ENCODE results near the gene ZNF175. TPM values are rescaled to one million over a fixed set of nuclear protein-coding genes. Genes with fewer than 3 reads are reported as not detected.

The ZNF175 gene
- total and polyA plus RNA-seq, 8 donors = 9.4 to 22.1 (median 17.4) TPM

DNA sequence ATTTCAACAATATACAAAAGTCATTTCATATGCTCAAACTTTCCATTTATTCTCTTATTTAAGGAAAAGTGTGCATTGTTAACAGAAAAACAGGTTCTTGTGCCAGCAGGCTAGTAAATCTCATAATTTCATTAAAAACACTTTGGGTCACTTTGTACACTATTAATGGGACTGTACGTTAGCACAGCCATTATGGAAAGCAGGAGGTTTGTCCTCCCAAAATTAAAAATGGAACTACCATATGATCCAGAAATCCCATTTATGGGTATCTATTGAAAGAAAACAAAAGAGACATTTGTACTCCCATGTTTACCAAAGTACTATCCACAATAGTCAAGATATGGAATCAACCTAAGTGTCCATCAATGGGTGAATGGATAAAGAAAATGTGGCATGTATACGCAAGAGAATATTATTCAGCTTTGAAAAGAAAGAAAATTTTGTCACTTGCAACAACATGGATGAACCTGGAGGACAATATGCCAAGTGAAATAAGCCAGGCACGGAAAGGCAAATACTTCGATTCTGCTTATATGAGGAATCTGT lies 31.2 kb upstream of the ZNF175 start:
- Histone ChIP-seq H3K9me3 (peaks cover 0 to 2% of the 10 kb centered on the region in 2 donors), H3K4me3 (no peak overlapping the region), H3K4me1 (no peaks in the 10 kb centered on the region), H3K27ac (no peak overlapping the region), H3K27me3 (peaks cover 0 to 78% of the 10 kb centered on the region in 2 donors), H3K36me3 (no peaks in the 10 kb centered on the region)
- ATAC-seq (no peak), DNase-seq (no peak)
- intact Hi-C loops (cut with DNase I) = no loop called here
- TF ChIP-seq, protein P1, sequence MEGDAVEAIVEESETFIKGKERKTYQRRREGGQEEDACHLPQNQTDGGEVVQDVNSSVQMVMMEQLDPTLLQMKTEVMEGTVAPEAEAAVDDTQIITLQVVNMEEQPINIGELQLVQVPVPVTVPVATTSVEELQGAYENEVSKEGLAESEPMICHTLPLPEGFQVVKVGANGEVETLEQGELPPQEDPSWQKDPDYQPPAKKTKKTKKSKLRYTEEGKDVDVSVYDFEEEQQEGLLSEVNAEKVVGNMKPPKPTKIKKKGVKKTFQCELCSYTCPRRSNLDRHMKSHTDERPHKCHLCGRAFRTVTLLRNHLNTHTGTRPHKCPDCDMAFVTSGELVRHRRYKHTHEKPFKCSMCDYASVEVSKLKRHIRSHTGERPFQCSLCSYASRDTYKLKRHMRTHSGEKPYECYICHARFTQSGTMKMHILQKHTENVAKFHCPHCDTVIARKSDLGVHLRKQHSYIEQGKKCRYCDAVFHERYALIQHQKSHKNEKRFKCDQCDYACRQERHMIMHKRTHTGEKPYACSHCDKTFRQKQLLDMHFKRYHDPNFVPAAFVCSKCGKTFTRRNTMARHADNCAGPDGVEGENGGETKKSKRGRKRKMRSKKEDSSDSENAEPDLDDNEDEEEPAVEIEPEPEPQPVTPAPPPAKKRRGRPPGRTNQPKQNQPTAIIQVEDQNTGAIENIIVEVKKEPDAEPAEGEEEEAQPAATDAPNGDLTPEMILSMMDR (IDR thresholded peaks at IDR 0.05) = no peak

DNA sequence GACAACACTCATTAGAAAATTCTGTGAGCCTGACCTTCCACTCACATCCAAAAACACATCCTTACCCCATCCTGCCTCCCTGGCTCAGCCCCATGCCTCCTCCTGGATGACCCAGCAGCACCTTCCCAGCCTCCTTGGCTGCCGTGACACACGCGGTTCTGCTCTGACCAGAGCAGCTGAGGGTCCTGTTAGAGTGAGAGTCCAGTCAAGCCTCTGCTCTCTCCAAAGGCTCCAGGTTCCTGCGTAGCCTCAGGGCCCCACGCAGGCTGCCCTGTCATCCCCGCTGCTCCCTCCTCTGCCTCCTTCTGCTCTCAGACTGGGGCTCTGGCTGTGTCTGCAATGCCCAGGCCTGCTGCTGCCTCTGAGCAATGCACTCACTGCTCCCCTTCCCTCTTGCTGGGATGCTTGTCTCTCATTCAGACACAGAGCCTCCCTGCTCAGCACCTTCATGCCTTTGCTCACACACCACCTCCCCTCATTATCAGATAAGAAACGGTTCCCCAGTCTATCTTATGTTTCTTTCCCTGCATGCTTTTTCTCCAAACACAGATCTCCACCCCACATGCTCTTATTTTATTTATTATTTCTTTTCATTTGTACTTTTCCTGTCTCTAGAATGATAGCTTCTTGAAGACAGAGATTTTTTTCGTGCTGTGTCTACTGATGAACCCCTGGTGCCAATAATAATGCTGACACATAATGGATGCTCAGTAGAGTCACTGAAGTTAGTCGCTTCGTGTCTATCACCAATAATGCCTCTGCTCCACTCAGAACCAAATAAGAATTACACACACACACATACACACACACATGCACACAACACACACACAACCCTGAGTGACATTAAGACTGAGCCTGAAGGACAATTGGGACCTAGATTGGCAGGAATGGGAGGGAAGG lies 29.4 kb upstream of the ZNF175 start:
- no peak overlapping the region for H3K27ac ChIP-seq
- H3K27me3 ChIP-seq = peaks cover 0 to 93% of the 10 kb centered on the region in 2 donors
- intact Hi-C loops (cut with DNase I) = no loop called here
- TF ChIP-seq, protein P1 (IDR thresholded peaks at IDR 0.05) = no peak
- peaks cover 0 to 3% of the 10 kb centered on the region in 2 donors for H3K4me1 ChIP-seq
- H3K36me3 ChIP-seq = no peaks in the 10 kb centered on the region
- DNase-seq (no peak), ATAC-seq (no peak)
- no peaks in the 10 kb centered on the region for H3K9me3 ChIP-seq
- no peak overlapping the region for H3K4me3 ChIP-seq

DNA sequence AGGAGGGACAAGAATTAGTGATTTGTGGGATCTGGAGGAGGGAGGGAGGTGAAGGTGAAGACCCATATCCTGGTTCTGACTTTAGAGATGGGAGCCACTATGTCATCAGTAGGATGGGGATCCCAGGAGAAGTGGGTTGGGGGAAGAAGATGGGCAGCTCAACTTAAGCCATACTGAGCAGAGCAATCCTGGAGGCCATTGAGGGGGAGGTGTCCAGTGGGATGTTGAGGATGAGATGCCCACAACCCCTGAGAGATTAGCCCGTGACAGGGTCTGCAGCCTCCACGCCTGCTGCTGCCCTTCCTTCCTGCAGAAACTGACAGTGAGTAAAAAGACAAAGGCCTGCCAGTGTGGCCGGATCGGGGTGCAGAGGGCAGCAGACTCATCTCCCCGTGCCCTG lies 28.4 kb upstream of the ZNF175 start:
- no peaks in the 10 kb centered on the region for H3K36me3 ChIP-seq
- H3K27ac ChIP-seq = no peak overlapping the region
- H3K9me3 ChIP-seq = no peaks in the 10 kb centered on the region
- ATAC-seq (no peak), DNase-seq (no peak)
- H3K27me3 ChIP-seq = peaks cover 0 to 96% of the 10 kb centered on the region in 2 donors
- TF ChIP-seq, protein P1 (IDR thresholded peaks at IDR 0.05) = no peak
- intact Hi-C loops (cut with DNase I) = no loop called here
- H3K4me3 ChIP-seq = no peak overlapping the region
- peaks cover 0 to 3% of the 10 kb centered on the region in 2 donors for H3K4me1 ChIP-seq

DNA sequence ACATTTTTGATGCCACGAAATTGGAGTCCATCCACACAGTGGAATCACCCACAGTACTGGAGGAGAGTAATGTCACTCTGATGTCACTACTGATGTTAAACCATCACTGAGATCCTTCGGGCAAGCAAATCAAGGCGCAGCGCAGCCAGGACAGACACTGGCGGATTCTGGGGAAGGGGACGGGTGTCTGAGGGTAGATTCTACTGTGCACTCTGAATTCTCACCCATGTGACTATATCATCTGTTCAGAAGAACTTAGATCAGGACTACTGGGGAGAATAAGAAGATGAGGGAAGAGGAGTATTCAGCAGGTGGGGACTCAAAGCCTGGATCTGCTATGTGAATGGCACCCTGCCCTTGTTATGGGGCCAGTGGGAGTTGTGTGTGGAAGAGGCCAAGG lies 27.0 kb upstream of the ZNF175 start:
- H3K9me3 ChIP-seq = no peaks in the 10 kb centered on the region
- no peak overlapping the region for H3K27ac ChIP-seq
- H3K4me1 ChIP-seq = peaks cover 0 to 3% of the 10 kb centered on the region in 2 donors
- TF ChIP-seq, protein P1 (IDR thresholded peaks at IDR 0.05) = no peak
- H3K27me3 ChIP-seq = peaks cover 0 to 95% of the 10 kb centered on the region in 2 donors
- no peak overlapping the region for H3K4me3 ChIP-seq
- intact Hi-C loops (cut with DNase I) = no loop called here
- ATAC-seq (no peak), DNase-seq (no peak)
- no peaks in the 10 kb centered on the region for H3K36me3 ChIP-seq

DNA sequence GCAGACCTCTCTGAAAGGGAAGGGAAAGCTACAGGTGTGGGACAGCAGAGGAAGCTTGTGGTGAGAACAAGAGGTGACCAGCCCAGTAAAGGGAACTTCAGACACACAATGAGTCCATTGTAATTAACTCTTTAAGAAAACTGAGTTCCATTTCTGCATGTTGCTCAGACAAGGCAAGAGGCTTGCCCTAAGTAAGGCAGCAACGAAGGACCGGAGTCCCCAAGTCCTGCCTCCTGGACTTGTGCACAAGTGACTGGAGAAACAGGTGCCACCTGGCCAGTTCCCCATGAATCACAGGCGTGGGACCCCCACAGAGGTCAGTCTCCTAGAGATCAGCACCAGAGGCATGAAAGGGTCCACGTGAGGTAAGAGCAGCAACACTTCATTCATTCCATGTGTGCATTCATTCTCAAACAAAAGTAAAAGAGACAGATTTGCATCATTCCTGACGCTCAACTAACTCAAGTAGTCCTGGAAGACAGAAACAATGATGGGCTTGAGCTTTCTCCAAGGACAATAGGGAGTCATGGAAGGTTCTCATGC lies 24.9 kb upstream of the ZNF175 start:
- H3K9me3 ChIP-seq = no peaks in the 10 kb centered on the region
- intact Hi-C loops (cut with DNase I) = no loop called here
- ATAC-seq (no peak), DNase-seq (no peak)
- H3K27me3 ChIP-seq = peaks cover 0 to 91% of the 10 kb centered on the region in 2 donors
- no peak overlapping the region for H3K4me3 ChIP-seq
- no peaks in the 10 kb centered on the region for H3K36me3 ChIP-seq
- H3K4me1 ChIP-seq = peaks cover 0 to 3% of the 10 kb centered on the region in 2 donors
- TF ChIP-seq, protein P1 (IDR thresholded peaks at IDR 0.05) = no peak
- H3K27ac ChIP-seq = no peak overlapping the region

Data from left lung (tissue), 10 donors.